HG02610 (cell line): ENCODE results near the gene EXOC6.

ENCODE experiments used
- ATAC-seq: cut with Tn5 transposase; IDR thresholded peaks from one replicate; pipeline ENCODE4 v1.9.1; 2021; ENCODE audit warnings: mild to moderate bottlenecking, moderate library complexity; ENCODE audit not compliant: unreplicated experiment

The EXOC6 gene

GRCh38 chr10:92832121-92832520 lies 16.2 kb upstream of the EXOC6 start:
- no peak for ATAC-seq

- ATAC-seq, result no peak
Measured at GRCh38 chr10:92832998-92833650, 15.2 kb upstream of the EXOC6 start.

GRCh38 chr10:92834331-92834730 lies 14.0 kb upstream of the EXOC6 start:
- no peak for ATAC-seq

- no peak for ATAC-seq
Measured at GRCh38 chr10:92834986-92835385, 13.3 kb upstream of the EXOC6 start.

GRCh38 chr10:92837456-92837855 lies 10.9 kb upstream of the EXOC6 start:
- ATAC-seq, result no peak

GRCh38 chr10:92839191-92840085 lies 8.9 kb upstream of the EXOC6 start:
- ATAC-seq, result no peak

- no peak for ATAC-seq
Measured at GRCh38 chr10:92844746-92845145, 3.6 kb upstream of the EXOC6 start.

- ATAC-seq, result no peak
Measured at GRCh38 chr10:92845921-92846320, 2.4 kb upstream of the EXOC6 start.

- ATAC-seq, result no peak
Measured at GRCh38 chr10:92846344-92846743, 2.0 kb upstream of the EXOC6 start.

- ATAC-seq, result no peak
Measured at GRCh38 chr10:92846854-92847201, 1.5 kb upstream of the EXOC6 start.

GRCh38 chr10:92847202-92847864 lies 987 bp upstream of the EXOC6 start:
- ATAC-seq, result no peak

- ATAC-seq, result no peak
Measured at GRCh38 chr10:92848037-92848440, 281 bp upstream of the EXOC6 start.

GRCh38 chr10:92849234-92849525 lies 860 bp downstream of the EXOC6 start:
- ATAC-seq, result no peak

GRCh38 chr10:92849576-92850090 lies 1.3 kb downstream of the EXOC6 start:
- ATAC-seq, result no peak

- no peak for ATAC-seq
Measured at GRCh38 chr10:92850185-92850584, 1.9 kb downstream of the EXOC6 start.

- ATAC-seq, result no peak
Measured at GRCh38 chr10:92851003-92851402, 2.7 kb downstream of the EXOC6 start.

- no peak for ATAC-seq
Measured at GRCh38 chr10:92855560-92855959, 7.2 kb downstream of the EXOC6 start.

GRCh38 chr10:92857904-92858514 lies 9.7 kb downstream of the EXOC6 start:
- ATAC-seq, result no peak

GRCh38 chr10:92867235-92867634 lies 18.9 kb downstream of the EXOC6 start:
- no peak for ATAC-seq

GRCh38 chr10:92868036-92868435 lies 19.7 kb downstream of the EXOC6 start:
- no peak for ATAC-seq

- ATAC-seq, result no peak
Measured at GRCh38 chr10:92868557-92868956, 20.2 kb downstream of the EXOC6 start.
